Tibial nerve (tissue), 4 donors: ENCODE measurements around the gene MAU2.

Source experiments
- CTCF ChIP-seq, 5 experiments: fragments of 200-600 bp in 3 of 5; fragments of 450-650 bp in 2 of 5; sonication (generic) in 3 of 5; IDR thresholded peaks; one replicate each; pipeline ENCODE4 v1.5.1; 2016 to 2019; ENCODE audit warnings: antibody characterized with exemption in 5 of 5, mild to moderate bottlenecking in 3 of 5, moderate library complexity in 2 of 5
- EP300 ChIP-seq, 2 donors: sonication (generic); formaldehyde crosslinking; IDR thresholded peaks; one replicate each; pipeline ENCODE4 v1.6.1; 2017; ENCODE audit warnings: antibody characterized with exemption in 2 of 2, mild to moderate bottlenecking in 1 of 2
- POLR2A ChIP-seq, 2 donors: fragments of 450-650 bp; IDR thresholded peaks; one replicate each; pipeline ENCODE4 v1.6.1; 2017; ENCODE audit warnings: antibody characterized with exemption in 2 of 2, mild to moderate bottlenecking in 2 of 2, moderate library complexity in 2 of 2

DNA sequence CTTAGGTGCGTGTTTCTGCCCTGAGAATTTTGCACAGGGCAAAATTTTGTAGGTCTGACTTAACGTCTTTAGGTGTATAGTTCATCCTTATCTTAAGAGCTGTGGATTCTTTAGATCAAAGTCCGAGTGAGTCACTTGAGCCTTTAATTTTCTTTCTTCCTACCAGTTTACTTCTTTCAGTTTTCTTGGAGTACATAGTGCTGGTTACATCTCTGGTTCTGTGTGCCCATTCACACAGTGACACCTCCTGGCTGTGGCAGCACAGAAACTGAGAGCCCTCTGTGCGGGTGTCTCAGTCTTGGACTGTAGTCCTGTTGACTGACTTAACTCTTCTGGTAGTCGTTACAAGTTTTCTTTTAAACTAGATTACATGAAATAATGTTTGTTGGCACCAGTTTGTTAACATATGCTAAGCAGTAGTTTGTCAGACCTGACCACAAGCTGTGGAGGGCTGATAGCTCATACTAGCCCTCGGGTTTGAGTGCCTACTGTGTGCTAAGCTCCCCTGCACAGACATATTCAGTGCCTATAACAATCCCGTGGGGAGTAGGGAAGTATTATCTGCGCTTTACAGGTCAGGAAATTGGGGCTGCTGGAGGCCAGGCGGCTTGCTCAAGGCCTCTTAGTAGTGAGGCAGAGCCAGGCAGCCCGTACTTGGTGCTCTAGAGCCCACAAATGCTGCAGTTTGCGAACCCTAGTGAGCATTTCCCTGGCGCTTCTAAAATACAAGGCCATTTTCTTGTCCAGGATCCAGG lies 86.4 kb downstream of the MAU2 start:
- TF ChIP-seq CTCF (IDR thresholded peaks at IDR 0.05) (peak in 4 of 5 experiments; percentile 9 to 23 (median 14)), POLR2A (IDR thresholded peaks at IDR 0.05) (no peak), EP300 (IDR thresholded peaks at IDR 0.05) (no peak)
